ENCODE data around the gene CABP4.
A peak's percentile ranks its signal among the peaks of the same experiment; 100 is the strongest.
"Not testable (repeated sequence)": the region's sequence is repeated elsewhere in the genome, so short reads cannot be mapped to it uniquely, and the experiment has no call there.

The CABP4 gene

DNA sequence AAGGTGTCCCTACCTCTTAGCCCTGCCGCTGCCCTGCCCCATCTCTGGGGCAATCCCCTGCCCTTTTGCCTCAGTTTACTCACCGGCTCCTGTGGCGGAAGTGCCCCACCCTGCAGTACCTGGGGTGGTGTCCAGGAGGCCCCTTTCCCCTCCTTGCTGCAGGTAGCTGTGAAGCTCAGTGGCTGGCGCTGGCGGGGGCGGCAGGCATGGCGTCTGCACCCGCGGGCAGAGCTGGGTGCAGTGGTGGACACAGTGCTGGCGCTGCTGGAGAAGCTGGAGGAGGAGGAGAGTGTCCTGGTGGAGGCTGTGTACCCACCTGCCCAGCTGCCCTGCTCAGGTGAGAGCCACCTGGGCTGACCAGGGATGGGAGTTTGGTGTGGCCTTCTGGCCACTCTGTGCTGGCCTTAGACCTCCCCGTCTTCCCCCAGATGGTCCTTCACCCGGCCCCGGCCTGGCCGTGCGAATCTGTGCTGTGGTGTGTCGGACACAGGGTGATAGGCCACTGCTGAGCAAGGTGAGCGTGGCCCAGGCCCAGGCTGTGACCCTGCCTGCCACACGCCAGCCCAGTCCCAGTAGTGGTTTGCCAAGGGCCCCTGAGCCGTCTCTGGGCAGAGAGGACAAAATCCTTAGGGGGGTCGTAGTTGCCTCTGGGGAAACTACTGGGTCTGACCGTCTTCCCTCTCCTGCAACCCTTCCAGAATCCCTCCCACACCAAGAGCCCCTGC, 35.7 kb upstream of the CABP4 start:
- DNase-seq (ENCODE audit: low read depth in 2 of 2): no peak

GRCh38 chr11:67420147-67420645, 35.0 kb upstream of the CABP4 start:
- DNase-seq (ENCODE audit: low read depth in 2 of 2): no peak

GRCh38 chr11:67420646-67421429, 34.3 kb upstream of the CABP4 start:
- DNase-seq (ENCODE audit: low read depth in 2 of 2): peak; percentile 95 to 99

GRCh38 chr11:67421430-67422031, 33.6 kb upstream of the CABP4 start:
- DNase-seq (ENCODE audit: low read depth in 2 of 2): no peak

- DNase-seq (ENCODE audit: low read depth in 2 of 2): no peak
Observed at GRCh38 chr11:67422891-67423290, 32.3 kb upstream of the CABP4 start.

- DNase-seq (ENCODE audit: low read depth in 2 of 2): no peak
Observed at GRCh38 chr11:67423466-67423865, 31.7 kb upstream of the CABP4 start.

DNA sequence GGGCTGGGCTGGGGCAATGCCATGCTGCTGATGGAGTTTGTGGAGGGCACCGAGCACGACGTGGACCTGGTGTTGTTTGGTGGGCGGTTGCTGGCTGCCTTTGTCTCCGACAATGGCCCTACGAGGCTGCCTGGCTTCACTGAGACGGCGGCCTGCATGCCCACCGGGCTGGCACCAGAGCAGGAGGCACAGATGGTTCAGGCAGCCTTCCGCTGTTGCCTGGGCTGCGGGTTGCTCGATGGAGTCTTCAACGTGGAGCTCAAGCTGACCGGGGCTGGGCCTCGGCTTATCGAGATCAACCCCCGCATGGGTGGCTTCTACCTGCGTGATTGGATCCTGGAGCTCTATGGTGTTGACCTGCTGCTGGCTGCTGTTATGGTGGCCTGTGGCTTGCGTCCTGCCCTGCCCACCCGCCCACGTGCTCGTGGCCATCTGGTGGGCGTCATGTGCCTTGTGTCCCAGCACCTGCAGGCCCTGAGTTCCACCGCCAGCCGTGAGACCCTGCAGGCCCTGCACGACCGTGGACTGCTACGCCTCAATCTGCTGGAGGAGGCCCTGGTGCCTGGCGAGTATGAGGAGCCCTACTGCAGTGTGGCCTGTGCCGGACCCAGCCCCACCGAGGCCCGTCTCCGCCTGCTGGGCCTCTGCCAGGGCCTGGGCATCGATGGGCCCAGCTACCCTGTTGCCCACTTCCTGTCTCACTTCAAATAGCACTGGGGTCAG, 31.1 kb upstream of the CABP4 start:
- no peak for DNase-seq (ENCODE audit: low read depth in 2 of 2)

GRCh38 chr11:67427364-67427859, 27.7 kb upstream of the CABP4 start:
- not testable (repeated sequence) for DNase-seq (ENCODE audit: low read depth in 2 of 2)

DNA sequence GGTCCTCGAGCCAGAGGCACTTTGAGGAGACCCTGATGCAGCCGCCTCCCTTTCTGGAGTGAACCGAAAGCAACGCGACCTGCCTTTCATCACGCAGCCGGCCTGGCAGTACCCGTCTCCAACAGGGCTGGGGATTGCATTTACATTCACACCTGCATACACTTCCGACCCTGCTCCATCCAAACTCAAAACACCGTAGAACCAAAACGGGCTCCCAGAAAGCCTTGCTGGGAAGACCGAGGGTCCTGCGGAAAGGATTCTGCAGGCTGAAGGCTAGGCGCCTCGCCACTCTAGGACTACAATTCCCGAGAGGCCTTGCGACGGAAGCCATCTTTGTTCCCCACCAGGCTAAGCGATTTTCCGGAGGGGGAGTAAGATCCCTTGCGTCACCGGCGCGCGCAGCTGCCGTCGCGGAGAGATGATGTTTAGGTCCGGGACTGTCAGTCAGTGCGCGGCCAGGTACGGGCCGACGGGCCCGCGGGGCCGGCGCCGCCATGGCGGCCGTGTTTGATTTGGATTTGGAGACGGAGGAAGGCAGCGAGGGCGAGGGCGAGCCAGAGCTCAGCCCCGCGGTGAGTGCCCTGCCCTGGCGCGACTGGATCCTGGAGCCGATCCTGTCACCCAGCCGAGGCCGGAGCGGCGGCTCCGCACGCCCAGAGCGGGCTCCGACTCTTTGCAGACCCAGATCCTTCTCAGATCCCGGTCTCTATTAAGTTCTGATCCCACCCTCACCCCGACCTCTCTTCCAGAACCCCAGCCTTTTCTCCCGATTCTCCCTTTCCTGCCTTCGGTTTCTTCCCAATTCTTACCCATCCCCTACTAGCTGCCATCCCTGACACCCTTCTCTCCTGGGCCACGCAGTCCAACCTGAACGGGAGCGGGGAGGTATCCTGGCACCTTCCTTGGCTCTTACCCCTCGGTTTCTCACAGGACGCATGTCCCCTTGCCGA, 26.8 kb upstream of the CABP4 start, which contains the start of gene RPS6KB2:
TSS of gene RPS6KB2 (plus strand) at position 443 of the 950 bp plus-strand sequence. CDS start at position 495, 52 bp downstream.
- DNase-seq (ENCODE audit: low read depth in 2 of 2): peak; percentile 97 to 99

DNA sequence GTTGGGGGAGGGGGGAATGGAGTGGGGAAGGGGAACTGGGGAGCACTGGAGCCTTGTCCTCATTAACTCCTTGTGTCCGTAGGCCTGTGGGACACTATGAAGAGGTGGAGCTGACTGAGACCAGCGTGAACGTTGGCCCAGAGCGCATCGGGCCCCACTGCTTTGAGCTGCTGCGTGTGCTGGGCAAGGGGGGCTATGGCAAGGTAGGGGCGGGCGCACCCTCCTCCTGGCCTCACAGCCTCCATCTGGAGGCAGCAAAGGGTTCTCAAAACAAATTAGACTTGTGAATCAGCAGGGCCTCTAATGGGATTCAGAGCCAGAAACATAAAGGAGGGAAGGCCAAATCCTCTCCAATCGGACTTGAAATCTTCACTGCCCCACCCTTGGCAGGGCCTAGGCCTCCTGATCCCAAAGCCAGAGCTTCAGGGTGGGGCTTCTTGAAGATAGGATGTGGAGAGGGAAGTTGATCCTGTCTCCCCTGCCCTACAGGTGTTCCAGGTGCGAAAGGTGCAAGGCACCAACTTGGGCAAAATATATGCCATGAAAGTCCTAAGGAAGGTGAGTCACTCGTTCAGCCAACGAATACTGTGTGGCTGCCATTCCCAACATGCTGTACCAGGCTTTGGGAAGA, 26.0 kb upstream of the CABP4 start:
- no peak for DNase-seq (ENCODE audit: low read depth in 2 of 2)

DNA sequence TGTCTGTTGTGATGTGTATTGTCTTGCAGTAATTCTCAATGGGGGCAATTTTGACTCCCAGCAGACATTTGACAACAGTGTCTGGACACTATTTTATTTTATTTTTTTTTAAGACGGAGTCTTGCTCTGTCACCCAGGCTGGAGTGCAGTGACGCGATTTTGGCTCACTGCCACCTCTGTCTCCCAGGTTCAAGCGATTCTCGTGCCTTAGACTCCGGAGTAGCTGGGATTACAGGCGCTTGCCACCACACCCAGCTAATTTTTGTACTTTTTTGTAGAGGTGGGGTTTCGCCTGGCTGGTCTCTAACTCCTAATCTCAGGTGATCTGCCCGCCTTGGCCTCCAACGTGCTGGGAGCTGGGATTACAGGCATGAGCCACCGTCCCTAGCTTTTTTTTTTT, 25.4 kb upstream of the CABP4 start:
- DNase-seq (ENCODE audit: low read depth in 2 of 2): no peak

DNA sequence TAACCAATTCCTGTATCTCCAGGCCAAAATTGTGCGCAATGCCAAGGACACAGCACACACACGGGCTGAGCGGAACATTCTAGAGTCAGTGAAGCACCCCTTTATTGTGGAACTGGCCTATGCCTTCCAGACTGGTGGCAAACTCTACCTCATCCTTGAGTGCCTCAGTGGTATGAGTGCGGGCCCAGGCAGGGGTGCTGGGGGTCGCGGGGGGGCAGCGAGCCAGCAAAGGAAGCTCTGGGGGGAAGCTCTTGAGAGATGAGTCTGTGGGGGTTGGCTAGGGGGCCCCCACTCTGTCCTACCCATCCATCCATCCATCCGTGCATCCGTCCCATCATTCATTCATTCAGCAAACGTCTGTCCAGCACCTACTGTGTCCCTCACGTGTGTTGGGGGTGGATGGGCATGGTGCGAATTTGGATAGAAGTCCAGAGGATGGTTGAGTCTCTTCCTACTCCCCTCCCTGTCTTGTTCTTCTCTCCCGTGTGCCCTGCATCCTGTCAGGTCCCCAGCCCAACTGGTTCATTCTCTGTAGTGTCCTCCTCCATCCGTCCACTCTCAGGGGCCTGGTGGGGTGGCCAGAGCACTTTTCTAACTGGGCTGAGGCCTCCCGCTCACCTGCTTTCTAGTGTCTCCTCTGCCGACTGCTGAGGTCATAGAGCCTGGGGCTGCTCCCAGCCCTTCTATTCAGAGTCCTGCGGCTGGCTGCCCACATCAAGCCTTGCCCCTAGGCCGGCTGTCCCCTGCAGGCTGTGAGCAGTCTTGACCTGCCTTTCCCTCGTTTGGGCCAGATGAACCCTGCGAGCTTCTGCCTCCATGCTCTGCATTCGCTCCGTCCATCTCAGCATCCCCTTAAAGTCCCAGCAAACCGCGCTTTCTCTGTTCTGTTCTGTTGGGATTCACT, 23.6 kb upstream of the CABP4 start:
- no peak for DNase-seq (ENCODE audit: low read depth in 2 of 2)

- DNase-seq (ENCODE audit: low read depth in 2 of 2): no peak
Observed at GRCh38 chr11:67432655-67433349, 22.4 kb upstream of the CABP4 start.

GRCh38 chr11:67433536-67434394, 21.4 kb upstream of the CABP4 start:
- DNase-seq (ENCODE audit: low read depth in 2 of 2): no peak

GRCh38 chr11:67434395-67434881, 20.7 kb upstream of the CABP4 start:
- DNase-seq (ENCODE audit: low read depth in 2 of 2): no peak

GRCh38 chr11:67435031-67435726, 20.0 kb upstream of the CABP4 start:
- DNase-seq (ENCODE audit: low read depth in 2 of 2): peak in 1 of 2 donors; percentile 47
